GM19372 (cell line): ENCODE data around the gene KRTAP19-2.
"Not testable (repeated sequence)": the region's sequence is repeated elsewhere in the genome, so short reads cannot be mapped to it uniquely, and the experiment has no call there.

ENCODE experiments used
- ATAC-seq: cut with Tn5 transposase; IDR thresholded peaks from one replicate; pipeline ENCODE4 v1.9.1; 2021; ENCODE audit warnings: mild to moderate bottlenecking, low read depth, moderate library complexity; ENCODE audit not compliant: unreplicated experiment

The KRTAP19-2 gene, protein sequence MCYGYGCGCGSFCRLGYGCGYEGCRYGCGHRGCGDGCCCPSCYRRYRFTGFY

GRCh38 chr21:30487336-30487735 lies at the start of gene KRTAP19-2:
TSS of gene KRTAP19-2 (minus strand) at chr21:30487436. CDS start at chr21:30487348, 88 bp downstream.
- no peak for ATAC-seq

DNA sequence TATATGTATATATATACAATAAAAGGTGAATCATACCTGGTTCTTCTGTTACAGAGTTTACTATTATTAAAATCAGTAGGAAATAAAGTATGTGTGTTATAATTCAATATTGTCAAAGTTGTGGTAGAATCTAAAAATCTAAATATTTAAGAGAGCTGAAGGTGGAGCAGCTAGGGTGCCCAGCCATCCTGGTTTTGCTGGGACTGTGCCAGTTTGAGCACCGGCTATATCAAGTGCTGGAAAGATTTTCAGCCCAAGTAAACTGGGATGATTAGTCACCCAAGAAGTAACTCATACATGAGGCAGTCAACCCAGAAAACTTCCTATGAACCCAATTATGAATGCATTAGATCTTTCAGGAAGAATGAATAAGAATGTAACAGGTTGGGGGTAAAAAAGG lies 31.6 kb upstream of the KRTAP19-2 start:
- ATAC-seq: no peak

DNA sequence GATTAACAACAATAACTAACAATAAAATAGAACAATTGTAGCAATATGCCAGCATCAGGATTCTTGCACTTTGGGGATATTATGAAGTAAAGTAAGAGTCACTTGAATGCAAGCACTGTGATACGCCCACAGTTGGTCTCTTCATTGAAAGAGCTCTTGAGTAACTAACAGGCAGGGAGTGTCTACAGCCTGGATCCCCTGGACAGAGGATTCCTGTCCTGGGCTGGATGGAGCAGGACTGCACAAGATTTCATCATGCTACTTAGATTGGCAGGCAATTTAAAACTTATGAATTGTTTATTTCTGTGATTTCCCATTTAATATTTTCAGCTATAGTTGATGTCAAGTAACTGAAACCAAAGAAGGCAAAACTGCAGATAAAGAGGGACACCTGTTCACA lies 28.4 kb upstream of the KRTAP19-2 start:
- ATAC-seq: no peak

GRCh38 chr21:30505621-30506205 lies 18.5 kb upstream of the KRTAP19-2 start:
- not testable (repeated sequence) for ATAC-seq

GRCh38 chr21:30502041-30502440 lies 14.8 kb upstream of the KRTAP19-2 start, which contains the start of gene KRTAP19-5:
TSS of gene KRTAP19-5 (minus strand) at chr21:30502141. CDS start at chr21:30502090, 51 bp downstream.
- no peak for ATAC-seq

- no peak for ATAC-seq
Observed at GRCh38 chr21:30497065-30497464, 9.8 kb upstream of the KRTAP19-2 start, which contains the start of gene KRTAP19-4. TSS of gene KRTAP19-4 (minus strand) at chr21:30497165. CDS start at chr21:30497110, 55 bp downstream.

DNA sequence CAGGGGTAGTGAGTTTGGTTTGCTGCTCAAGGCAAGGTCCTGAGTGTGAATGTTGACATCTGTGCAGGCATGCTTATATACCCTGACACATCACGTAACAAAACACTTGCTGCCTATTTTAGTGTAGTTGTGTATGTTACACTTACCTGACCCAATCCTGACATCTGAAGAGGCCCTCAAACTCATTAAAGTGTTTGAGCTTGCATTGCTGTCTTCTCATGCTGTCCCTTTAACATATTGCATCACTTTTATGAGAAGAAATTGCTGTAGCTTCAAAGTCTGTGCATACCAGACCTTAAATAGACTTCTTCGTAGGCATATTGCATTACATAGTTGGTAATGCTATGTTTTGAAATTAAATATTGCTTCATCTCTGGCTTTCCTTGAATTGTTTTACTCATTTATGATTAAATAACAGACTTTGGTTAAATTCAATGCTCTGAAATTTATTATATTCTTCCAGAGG lies 4.8 kb upstream of the KRTAP19-2 start, which contains the start of gene KRTAP19-3:
KRTAP19-3 (minus strand) TSS at position 51 of the 466 bp plus-strand sequence. CDS start 56 bp downstream, outside the sequence.
- ATAC-seq: no peak

DNA sequence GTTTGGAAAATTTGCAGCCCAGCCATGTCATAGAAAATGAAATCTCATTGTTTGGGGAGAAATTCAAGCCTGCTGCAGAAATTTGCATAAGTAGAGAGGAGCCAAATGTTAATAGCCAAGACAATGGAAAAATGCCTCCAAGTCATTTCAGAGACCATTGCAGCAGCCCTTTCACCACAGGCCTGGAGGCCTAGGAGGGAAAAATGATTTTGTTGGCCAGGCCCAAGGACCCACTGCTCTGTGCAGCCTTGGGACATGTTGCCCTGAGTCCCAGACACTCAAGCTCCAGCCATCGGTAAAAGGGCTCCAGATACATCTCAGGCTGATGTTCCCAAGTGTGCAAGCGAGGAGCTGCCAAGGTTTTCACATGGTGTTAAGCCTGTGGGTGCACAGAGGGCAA lies 1.1 kb downstream of the KRTAP19-2 start:
- ATAC-seq: no peak

GRCh38 chr21:30482130-30482529 lies 5.1 kb downstream of the KRTAP19-2 start:
- ATAC-seq: no peak

DNA sequence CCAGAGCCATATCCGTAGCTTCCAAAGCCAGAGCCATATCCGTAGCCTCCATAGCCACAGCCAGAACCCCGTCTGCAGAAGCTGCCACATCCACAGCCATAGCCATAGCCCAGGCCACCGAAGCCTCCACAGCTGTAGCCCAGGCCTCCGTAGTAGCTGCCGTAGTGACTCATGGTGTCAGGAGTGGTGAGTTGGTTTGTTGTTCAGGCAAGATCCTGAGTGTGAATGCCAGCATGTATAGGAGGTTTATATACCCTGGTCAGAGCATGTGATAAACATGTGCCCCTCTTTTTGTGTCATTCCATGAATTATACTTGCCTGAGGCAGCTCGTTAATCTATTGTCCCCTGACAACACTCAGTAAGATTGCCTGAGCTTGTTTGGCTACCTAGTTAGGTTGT lies 7.1 kb downstream of the KRTAP19-2 start, which contains the start of gene KRTAP19-1:
KRTAP19-1 (minus strand) TSS at position 223 of the 400 bp plus-strand sequence; CDS start at position 173, 50 bp downstream.
- ATAC-seq: no peak

GRCh38 chr21:30479259-30479658 lies 8.0 kb downstream of the KRTAP19-2 start:
- ATAC-seq: no peak

DNA sequence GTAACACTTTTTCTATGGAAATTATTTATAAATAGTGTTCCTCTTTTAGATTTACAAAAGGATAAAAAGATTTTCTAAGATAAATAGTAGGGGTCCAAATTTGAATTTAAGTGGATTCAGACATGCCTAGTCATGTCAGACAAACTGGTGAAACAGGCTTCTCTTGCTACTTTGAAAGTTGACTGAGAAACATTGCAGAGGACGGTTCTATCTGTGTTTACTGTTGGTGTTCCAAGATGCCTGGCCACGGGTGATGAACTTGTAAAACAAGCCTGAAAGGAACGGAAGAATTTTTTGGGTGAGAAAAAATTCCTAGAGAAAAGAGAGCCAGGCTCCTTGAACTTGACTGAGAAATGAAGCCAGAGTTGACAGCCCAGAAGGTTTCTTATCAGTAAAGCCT lies 9.2 kb downstream of the KRTAP19-2 start:
- no peak for ATAC-seq

DNA sequence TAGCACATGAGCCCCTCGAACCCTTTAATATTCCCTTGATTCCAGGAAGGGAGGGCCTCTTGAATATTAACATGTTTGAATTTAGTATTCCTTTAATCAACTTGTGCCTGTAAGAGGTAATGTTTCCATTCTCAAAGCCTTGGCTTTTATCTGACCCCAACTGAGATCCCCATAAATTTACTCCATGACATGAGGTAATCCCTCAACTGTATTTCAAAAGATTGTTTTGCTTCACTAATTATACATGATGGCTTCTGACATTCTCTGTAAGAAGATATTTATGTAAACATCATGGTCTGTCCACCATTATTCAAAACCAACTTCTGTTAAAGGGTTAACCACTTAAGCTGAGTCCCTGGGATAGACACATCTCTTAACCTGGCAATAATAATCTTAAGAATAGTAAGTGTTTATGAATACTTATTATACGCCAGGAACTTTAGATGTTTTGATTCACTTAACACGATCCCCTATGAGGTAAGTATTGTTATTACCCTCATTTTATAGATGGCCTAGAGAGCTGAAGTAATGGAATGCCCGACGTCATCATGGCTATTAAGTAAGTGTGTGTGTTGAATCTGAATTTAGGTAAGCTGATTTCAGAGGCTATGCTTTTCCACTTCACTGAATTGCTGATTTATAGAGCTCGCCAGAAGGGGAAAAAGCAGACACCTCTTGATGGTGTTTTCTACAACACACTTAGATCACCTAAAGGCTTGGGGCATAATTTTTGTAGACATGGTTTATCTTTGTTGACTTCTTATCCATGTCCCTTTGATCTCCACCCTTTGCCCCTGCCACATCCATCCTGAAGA lies 18.1 kb downstream of the KRTAP19-2 start:
- ATAC-seq: no peak

DNA sequence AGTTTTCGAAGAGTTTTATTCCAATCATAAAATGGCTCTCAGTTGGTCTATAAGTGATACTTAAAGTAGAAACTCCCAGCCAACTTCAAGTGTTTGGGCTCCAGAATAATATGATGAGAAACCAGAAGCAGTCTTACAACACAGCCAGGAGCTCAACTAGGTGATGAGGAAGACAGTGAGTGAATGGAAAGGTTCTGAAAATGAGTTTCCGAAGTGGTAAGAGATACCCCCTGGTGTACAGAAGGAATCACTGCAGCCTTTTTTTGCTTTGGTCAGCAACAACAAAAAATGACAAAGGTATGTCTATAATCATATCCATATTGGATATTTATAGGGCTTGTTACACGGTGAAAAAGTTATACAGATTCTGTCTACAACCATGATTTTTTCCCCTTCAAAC lies 23.5 kb downstream of the KRTAP19-2 start:
- ATAC-seq: no peak

DNA sequence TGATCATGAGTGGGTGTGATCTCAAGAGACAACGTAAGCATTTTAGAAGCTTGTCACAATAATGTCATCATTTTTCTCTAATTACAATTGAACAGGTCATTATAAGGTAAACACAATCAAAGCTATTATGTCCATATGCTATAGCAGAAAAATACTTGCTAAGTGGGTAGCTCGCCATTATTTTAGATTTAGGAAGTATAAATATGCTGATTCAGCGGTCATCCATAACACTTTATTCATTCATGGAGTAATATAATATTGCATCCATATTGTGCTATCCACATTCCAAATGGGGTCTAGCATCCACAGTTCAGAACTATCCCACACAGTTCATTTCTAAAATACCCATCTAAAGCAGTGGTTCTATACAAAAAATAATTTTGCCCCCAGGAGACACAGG lies 38.7 kb downstream of the KRTAP19-2 start:
- ATAC-seq: no peak

GRCh38 chr21:30447056-30447455 lies 40.2 kb downstream of the KRTAP19-2 start:
- no peak for ATAC-seq

- no peak for ATAC-seq
Observed at GRCh38 chr21:30444204-30444603, 43.0 kb downstream of the KRTAP19-2 start.

GRCh38 chr21:30443226-30443625 lies 44.0 kb downstream of the KRTAP19-2 start:
- no peak for ATAC-seq

GRCh38 chr21:30439975-30440374 lies 47.3 kb downstream of the KRTAP19-2 start, which contains the start of gene KRTAP15-1:
TSS of gene KRTAP15-1 (plus strand) at chr21:30440275. CDS start at chr21:30440328, 53 bp downstream.
- no peak for ATAC-seq
